ENCODE results near the gene NXPH1.

DNA sequence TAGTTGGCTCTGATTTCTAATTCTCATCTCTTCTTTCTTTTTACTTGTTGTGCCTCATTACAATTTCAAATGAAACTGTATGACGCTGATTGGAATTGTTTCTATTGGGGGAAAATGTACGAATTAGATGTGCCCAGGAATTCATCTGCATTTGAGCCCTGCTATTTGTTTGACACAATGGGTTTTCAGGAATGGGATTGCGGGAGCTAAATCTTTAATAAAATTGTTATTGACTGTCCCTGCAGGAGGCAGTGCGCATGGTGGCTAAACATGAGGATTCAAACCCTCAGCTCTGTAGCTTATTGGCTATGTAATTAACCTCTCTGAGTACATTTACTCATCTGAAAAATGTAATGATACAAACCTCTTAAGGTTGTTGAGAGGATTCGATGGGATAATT is 181.6 kb downstream of the NXPH1 start:
- TF ChIP-seq SP1 (IDR thresholded peaks at IDR 0.05) (no peak), HDGF (IDR thresholded peaks at IDR 0.05; ENCODE audit: borderline replicate concordance) (no peak), LEF1 (IDR thresholded peaks at IDR 0.05; ENCODE audit: borderline replicate concordance) (no peak), BHLHE40 (IDR thresholded peaks at IDR 0.05; ENCODE audit: borderline replicate concordance) (no peak), TARDBP (IDR thresholded peaks at IDR 0.05) (no peak), FOXK2 (IDR thresholded peaks at IDR 0.05) (no peak), L3MBTL2 (conservative IDR thresholded peaks at IDR 0.05) (no peak)
